Measurements from ENCODE around the gene MYRF. TPM values are rescaled to one million over a fixed set of nuclear protein-coding genes. Genes with fewer than 3 reads are reported as not detected.

Gene MYRF
- total RNA-seq, 2 donors from 2014 or later: 2.2 to 2.9 TPM

- peaks cover 13% of the 10 kb centered on the region for H3K4me1 Mint-ChIP-seq (ENCODE audit: low read depth)
- H3K27ac Mint-ChIP-seq: no peak overlapping the region
- ATAC-seq (replicated peaks in 1 of 2) (no peak), DNase-seq (no peak)
- peaks cover 0 to 4% of the 10 kb centered on the region in 2 donors for H3K36me3 Mint-ChIP-seq (ENCODE audit: insufficient read depth in 2 of 2)
- no peak overlapping the region for H3K4me3 Mint-ChIP-seq
- H3K9me3 Mint-ChIP-seq: no peaks in the 10 kb centered on the region
- H3K27me3 Mint-ChIP-seq (ENCODE audit: low read depth): no peaks in the 10 kb centered on the region
These were observed 29.1 kb downstream of the MYRF start for GRCh38 chr11:61781585-61781984.

DNA sequence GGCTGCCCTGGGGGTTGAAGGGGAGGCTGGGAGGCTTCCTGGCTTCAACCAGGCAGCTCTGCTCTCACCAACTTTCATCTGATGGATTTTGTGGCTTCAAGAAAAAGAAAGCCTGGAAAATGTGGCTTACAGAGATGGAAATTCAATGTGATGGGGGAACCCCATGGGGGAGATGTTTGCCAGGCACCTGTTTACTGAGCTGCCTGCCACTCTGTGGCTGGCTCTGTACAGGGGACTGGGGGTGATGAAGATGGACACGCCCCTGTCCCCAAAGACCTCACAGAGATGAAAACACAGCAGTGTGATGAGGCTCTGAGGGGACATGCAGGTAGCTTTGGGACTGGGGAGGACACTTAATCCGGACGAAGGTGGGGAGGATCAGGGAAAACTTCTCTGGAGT is 29.9 kb downstream of the MYRF start:
- no peak for DNase-seq
- H3K4me3 Mint-ChIP-seq: no peak overlapping the region
- H3K27me3 Mint-ChIP-seq (ENCODE audit: low read depth): no peaks in the 10 kb centered on the region
- peaks cover 6% of the 10 kb centered on the region for H3K4me1 Mint-ChIP-seq (ENCODE audit: low read depth)
- no peak overlapping the region for H3K27ac Mint-ChIP-seq
- H3K9me3 Mint-ChIP-seq: no peaks in the 10 kb centered on the region
- H3K36me3 Mint-ChIP-seq (ENCODE audit: insufficient read depth in 2 of 2): peaks cover 0 to 4% of the 10 kb centered on the region in 2 donors
- ATAC-seq (replicated peaks in 1 of 2): no peak

DNA sequence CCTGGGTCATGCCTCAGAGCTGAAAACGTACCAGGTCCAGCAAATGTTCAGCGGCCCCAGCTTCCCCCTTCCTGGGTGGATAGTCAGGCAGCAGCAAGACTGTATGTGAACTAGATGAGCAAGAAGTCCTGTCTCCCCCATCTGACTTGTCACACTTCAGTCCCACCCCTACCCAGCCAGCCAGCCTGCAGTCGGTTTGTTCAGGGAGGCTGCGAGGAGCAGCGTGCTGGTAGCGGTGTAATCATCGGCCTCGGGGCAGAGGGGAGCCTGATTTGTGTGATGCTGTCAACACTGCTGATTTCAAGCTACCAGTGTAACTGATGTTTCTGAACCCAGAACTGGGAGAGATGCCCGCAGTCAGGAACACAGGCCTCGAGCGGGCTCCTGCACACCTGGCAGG is 30.4 kb downstream of the MYRF start:
- peaks cover 0 to 4% of the 10 kb centered on the region in 2 donors for H3K36me3 Mint-ChIP-seq (ENCODE audit: insufficient read depth in 2 of 2)
- no peaks in the 10 kb centered on the region for H3K9me3 Mint-ChIP-seq
- H3K4me1 Mint-ChIP-seq (ENCODE audit: low read depth): peaks cover 4% of the 10 kb centered on the region
- H3K27me3 Mint-ChIP-seq (ENCODE audit: low read depth): no peaks in the 10 kb centered on the region
- no peak for DNase-seq
- H3K27ac Mint-ChIP-seq: no peak overlapping the region
- no peak overlapping the region for H3K4me3 Mint-ChIP-seq
- no peak for ATAC-seq (replicated peaks in 1 of 2)

DNA sequence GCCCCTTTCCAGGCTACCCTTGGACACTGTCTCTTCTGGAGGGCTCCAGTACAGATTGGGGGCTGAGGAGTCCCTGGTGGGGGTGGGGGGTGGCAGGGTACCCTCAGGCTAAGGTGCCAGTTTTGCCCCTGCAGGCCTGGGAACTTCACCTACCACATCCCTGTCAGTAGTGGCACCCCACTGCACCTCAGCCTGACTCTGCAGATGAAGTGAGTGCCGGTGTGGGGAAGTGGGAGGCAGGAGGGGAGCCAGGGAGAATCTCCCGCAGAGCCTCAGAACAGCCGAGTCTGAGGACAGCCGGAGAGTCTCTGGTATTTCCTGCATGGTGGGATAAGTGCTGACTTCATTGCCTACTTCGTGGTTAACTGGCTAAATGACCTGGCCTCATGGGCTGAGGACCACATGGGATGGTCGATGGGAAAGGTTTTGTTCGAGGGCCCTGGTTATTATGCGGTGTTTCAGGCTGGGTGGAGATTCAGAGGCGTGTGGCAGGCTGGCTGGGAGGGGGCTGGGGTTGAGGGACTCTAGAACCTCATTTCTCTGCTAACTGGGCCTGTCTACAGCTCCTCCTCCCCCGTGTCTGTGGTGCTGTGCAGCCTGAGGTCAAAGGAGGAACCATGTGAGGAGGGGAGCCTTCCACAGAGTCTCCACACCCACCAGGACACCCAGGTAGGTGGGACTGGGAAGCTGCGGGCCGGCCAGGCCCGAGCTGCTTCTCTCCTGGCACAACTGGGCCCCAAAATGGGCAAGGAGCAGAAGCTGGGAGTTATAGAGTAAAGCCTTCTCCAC is 31.5 kb downstream of the MYRF start:
- H3K27me3 Mint-ChIP-seq (ENCODE audit: low read depth): no peaks in the 10 kb centered on the region
- no peak for ATAC-seq (replicated peaks in 1 of 2)
- H3K27ac Mint-ChIP-seq: no peak overlapping the region
- no peak for DNase-seq
- H3K4me1 Mint-ChIP-seq (ENCODE audit: low read depth): no peaks in the 10 kb centered on the region
- no peak overlapping the region for H3K4me3 Mint-ChIP-seq
- peaks cover 4 to 8% of the 10 kb centered on the region in 2 donors for H3K36me3 Mint-ChIP-seq (ENCODE audit: insufficient read depth in 2 of 2)
- no peaks in the 10 kb centered on the region for H3K9me3 Mint-ChIP-seq

DNA sequence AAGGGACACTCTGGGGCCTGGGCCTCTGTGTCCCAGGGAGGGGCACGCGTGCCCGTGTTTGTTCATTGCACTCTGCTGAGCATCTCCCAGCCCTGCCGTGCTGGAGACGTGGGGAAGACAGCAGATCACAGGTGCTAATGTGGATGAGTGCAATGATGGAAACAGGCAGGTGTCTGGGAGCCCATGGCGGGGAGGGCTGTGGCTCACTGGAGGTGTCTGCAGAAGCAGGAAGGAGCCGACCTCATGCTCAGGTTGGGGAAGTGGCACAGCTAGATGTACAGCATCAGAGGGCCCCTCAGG is 32.0 kb downstream of the MYRF start:
- Mint-ChIP-seq H3K27me3 (ENCODE audit: low read depth) (no peaks in the 10 kb centered on the region), H3K27ac (no peak overlapping the region), H3K36me3 (ENCODE audit: insufficient read depth in 2 of 2) (peaks cover 4 to 8% of the 10 kb centered on the region in 2 donors), H3K4me3 (no peak overlapping the region), H3K9me3 (no peaks in the 10 kb centered on the region), H3K4me1 (ENCODE audit: low read depth) (peaks cover 2% of the 10 kb centered on the region)
- ATAC-seq (replicated peaks in 1 of 2) (no peak), DNase-seq (no peak)

DNA sequence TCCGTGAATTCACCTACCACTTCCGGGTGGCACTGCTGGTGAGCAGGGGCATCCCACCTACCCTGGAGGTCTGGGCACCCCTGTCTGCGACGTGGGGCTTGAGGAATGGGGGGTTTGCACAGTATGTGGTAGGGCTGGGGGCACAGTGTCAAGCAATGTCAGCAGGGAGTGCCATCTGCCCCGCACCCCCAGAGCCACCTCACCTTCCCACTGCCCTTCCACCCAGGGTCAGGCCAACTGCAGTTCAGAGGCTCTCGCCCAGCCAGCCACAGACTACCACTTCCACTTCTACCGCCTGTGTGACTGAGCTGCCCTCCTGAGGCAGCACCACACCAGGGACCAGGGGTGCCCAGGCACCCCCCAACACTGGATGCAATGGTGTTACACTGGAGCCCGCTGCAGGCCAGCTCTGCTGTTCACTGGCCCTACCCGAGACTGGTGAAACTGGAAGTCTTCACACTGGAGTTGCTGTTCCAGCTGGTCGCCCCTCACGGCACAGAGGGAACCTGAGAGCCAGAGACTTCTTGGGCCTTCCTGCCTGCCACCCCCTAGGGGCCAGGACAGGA is 33.5 kb downstream of the MYRF start:
- Mint-ChIP-seq H3K36me3 (ENCODE audit: insufficient read depth in 2 of 2) (peaks cover 6 to 8% of the 10 kb centered on the region in 2 donors), H3K27ac (no peak overlapping the region), H3K9me3 (no peaks in the 10 kb centered on the region), H3K4me1 (ENCODE audit: low read depth) (peaks cover 13% of the 10 kb centered on the region), H3K27me3 (ENCODE audit: low read depth) (no peaks in the 10 kb centered on the region), H3K4me3 (no peak overlapping the region)
- ATAC-seq (replicated peaks in 1 of 2) (no peak), DNase-seq (no peak)

DNA sequence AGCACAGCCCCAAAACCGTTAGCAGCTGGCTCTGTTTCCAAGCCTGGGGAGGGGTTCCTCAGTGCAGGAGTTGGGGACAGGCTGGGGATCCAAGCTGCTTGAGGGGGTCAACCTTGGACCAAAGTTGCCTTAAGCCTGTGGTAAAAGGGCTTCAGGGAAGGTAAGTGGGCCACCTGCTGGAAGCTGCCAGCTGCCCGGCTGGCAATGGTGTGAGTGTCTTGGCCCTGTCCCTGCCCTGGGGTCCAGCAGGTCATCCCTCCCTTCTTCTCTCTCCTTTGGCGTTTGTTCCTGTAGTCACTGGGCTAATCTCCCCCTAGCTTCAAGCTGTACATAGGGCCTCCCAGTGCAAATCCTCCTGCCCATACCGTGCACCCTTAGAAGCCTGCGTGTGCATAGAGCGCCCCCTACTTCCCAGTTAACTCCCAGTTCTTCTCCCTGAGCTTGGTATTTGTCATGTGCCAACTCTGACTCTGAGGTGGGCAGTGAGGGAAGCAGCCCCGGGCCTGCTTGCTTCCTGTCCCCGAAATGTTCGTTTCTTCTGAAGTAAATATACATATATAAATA is 35.6 kb downstream of the MYRF start:
- peaks cover 21% of the 10 kb centered on the region for H3K4me1 Mint-ChIP-seq (ENCODE audit: low read depth)
- no peak overlapping the region for H3K27ac Mint-ChIP-seq
- no peak overlapping the region for H3K4me3 Mint-ChIP-seq
- H3K9me3 Mint-ChIP-seq: no peaks in the 10 kb centered on the region
- H3K36me3 Mint-ChIP-seq (ENCODE audit: insufficient read depth in 2 of 2): peaks cover 11% of the 10 kb centered on the region in 2 donors
- H3K27me3 Mint-ChIP-seq (ENCODE audit: low read depth): no peaks in the 10 kb centered on the region
- no peak for ATAC-seq (replicated peaks in 1 of 2)
- DNase-seq: peak in 1 of 2 donors; percentile 20

- Mint-ChIP-seq H3K4me3 (peak overlapping the region; percentile 97 to 98), H3K27me3 (ENCODE audit: low read depth) (no peaks in the 10 kb centered on the region), H3K27ac (peak overlapping the region; percentile 99), H3K4me1 (ENCODE audit: low read depth) (peaks cover 48% of the 10 kb centered on the region), H3K9me3 (no peaks in the 10 kb centered on the region), H3K36me3 (ENCODE audit: insufficient read depth in 2 of 2) (peaks cover 12 to 22% of the 10 kb centered on the region in 2 donors)
- peak; percentile 65 to 72 for DNase-seq
- ATAC-seq (replicated peaks in 1 of 2): peak; percentile 43 to 64
These were observed 39.4 kb downstream of the MYRF start for GRCh38 chr11:61791737-61792309.

- peak within 1 kb of the TSS; percentile 97 to 98 for H3K4me3 Mint-ChIP-seq
- H3K36me3 Mint-ChIP-seq (ENCODE audit: insufficient read depth in 2 of 2): peaks cover 14 to 27% of the 10 kb centered on the region in 2 donors
- ATAC-seq (replicated peaks in 1 of 2) (peak; percentile 90 to 94), DNase-seq (peak; percentile 89 to 93)
- H3K27ac Mint-ChIP-seq: peak within 1 kb of the TSS; percentile 99
- peaks cover 55% of the 10 kb centered on the region for H3K4me1 Mint-ChIP-seq (ENCODE audit: low read depth)
- H3K27me3 Mint-ChIP-seq (ENCODE audit: low read depth): no peaks in the 10 kb centered on the region
- H3K9me3 Mint-ChIP-seq: no peaks in the 10 kb centered on the region
These were observed 40.1 kb downstream of the MYRF start, which contains the start of the genes FEN1 and TMEM258 for GRCh38 chr11:61792310-61793082. Gene FEN1, plus strand, starts transcription at chr11:61792911. Its CDS starts 2,451 bp downstream, at chr11:61795362. Gene TMEM258, minus strand, starts transcription at chr11:61792599. Its CDS starts 41 bp downstream, at chr11:61792558.

DNA sequence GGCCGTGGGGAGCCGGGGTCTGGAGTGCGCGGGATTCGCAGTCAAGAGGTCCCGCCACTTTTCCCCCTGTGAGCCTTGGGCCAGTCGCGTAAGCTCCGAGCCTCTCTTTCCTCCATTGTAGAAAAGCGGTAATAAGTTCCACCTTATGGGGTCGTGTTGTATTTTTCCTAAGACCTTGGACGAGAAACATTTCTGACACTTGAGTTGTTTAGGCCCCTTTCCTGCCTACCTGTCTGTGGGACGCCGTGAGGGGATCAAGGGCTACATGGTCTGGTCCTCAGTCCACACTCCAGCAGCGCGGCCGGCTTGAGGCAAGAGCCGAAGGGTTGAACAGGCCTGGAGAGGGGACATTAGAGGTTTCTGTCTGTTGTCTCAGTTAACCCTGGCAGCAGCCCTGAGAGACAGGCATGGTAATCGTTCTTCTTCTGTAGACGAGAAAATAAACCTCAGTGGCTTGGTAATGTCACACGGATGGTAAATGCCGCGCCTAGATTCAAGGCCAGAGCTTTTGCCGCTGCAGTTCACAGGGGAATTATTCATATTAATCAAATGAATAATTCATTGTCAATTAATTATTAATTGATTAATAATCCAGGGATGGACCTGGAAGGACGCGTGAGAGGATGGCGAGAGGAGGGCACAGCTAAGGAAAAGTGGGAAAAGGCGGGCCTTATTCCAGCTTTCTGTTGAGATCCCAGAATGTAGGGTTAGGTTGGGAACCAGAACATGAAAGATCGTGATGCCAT is 40.8 kb downstream of the MYRF start:
- H3K4me1 Mint-ChIP-seq (ENCODE audit: low read depth): peaks cover 56% of the 10 kb centered on the region
- H3K9me3 Mint-ChIP-seq: no peaks in the 10 kb centered on the region
- peaks cover 14 to 29% of the 10 kb centered on the region in 2 donors for H3K36me3 Mint-ChIP-seq (ENCODE audit: insufficient read depth in 2 of 2)
- no peaks in the 10 kb centered on the region for H3K27me3 Mint-ChIP-seq (ENCODE audit: low read depth)
- DNase-seq: peak in 1 of 2 donors; percentile 14
- ATAC-seq (replicated peaks in 1 of 2): peak; percentile 2 to 3
- peak overlapping the region; percentile 99 for H3K27ac Mint-ChIP-seq
- H3K4me3 Mint-ChIP-seq: peak overlapping the region; percentile 97 to 98

DNA sequence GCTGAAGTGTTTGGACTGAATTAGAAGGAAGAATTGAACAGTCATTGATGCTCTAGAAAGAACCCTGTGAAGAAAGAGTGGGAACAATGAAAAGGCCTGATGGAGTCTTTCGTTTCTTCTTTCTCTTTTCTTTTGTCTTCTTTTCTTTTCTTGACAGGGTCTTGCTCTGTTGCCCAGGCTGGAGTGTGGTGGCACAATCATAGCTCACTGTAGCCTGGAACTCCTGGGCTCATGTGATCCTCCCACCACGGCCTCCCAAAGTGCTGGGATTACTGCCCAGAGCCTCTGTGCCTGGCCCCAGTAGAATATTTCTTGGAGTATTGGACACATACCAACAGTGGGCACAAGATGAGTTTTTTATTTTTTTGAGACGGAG is 41.4 kb downstream of the MYRF start:
- Mint-ChIP-seq H3K4me3 (peak overlapping the region; percentile 97 to 98), H3K4me1 (ENCODE audit: low read depth) (peaks cover 56% of the 10 kb centered on the region), H3K9me3 (no peaks in the 10 kb centered on the region), H3K27ac (peak overlapping the region; percentile 90), H3K36me3 (ENCODE audit: insufficient read depth in 2 of 2) (peaks cover 11 to 30% of the 10 kb centered on the region in 2 donors), H3K27me3 (ENCODE audit: low read depth) (no peaks in the 10 kb centered on the region)
- DNase-seq (no peak), ATAC-seq (replicated peaks in 1 of 2) (no peak)

- Mint-ChIP-seq H3K27me3 (ENCODE audit: low read depth) (no peaks in the 10 kb centered on the region), H3K4me3 (peak overlapping the region; percentile 27 to 98), H3K27ac (no peak overlapping the region), H3K9me3 (no peaks in the 10 kb centered on the region), H3K36me3 (ENCODE audit: insufficient read depth in 2 of 2) (peaks cover 10 to 31% of the 10 kb centered on the region in 2 donors), H3K4me1 (ENCODE audit: low read depth) (peaks cover 57% of the 10 kb centered on the region)
- DNase-seq: no peak
- no peak for ATAC-seq (replicated peaks in 1 of 2)
These were observed 42.1 kb downstream of the MYRF start for GRCh38 chr11:61794579-61794978.
